H1 (cell line): Measurements from ENCODE around the gene MAPK14. TPM values are rescaled to one million over a fixed set of nuclear protein-coding genes. Genes with fewer than 3 reads are reported as not detected.

ENCODE experiments used
- CTCF ChIA-PET: fragments of 300-600 bp; sonication (Branson Sonifier 250); formaldehyde crosslinking; loops from one replicate; lab custom pipeline; 2021; ENCODE audit not compliant: partially characterized antibody; lab: Charles Lee
- POLR2A ChIA-PET: fragments of 300-600 bp; sonication (Branson Sonifier 250); formaldehyde crosslinking; loops from one replicate; lab custom pipeline; 2021; ENCODE audit warnings: inconsistent platforms; ENCODE audit not compliant: partially characterized antibody; lab: Charles Lee
- DNase-seq, 2 experiments: peaks; one replicate each; pipeline versions ENCODE4 v3.0.0 to v3.0.0-alpha.2; 2010 to 2022; ENCODE audit warnings: low spot score in 2 of 2, low read depth in 1 of 2, mixed read lengths in 1 of 2
- FAIRE-seq: peaks from 2 replicates; lab custom pipeline; 2011; peaks lifted over from hg19 to GRCh38; lab: Jason Lieb, UNC
- H2AFZ ChIP-seq: 2 replicates; pipeline ENCODE4 v1.8.1; 2012; ENCODE audit warnings: low read length, inconsistent platforms
- H2AK5ac ChIP-seq: 2 replicates; pipeline ENCODE4 v1.6.1; 2013; ENCODE audit warnings: low read depth, low read length
- H2BK120ac ChIP-seq: replicated peaks from 2 replicates; pipeline ENCODE3; 2013; ENCODE audit warnings: low read depth, low read length, inconsistent platforms
- H2BK12ac ChIP-seq: 2 replicates; pipeline ENCODE4 v1.6.1; 2013; ENCODE audit warnings: low read depth, low read length
- H2BK15ac ChIP-seq: 2 replicates; pipeline ENCODE4 v1.6.1; 2013; ENCODE audit warnings: low read length
- H2BK20ac ChIP-seq: 2 replicates; pipeline ENCODE4 v1.6.1; 2013; ENCODE audit warnings: low read length
- H2BK5ac ChIP-seq: 2 replicates; pipeline ENCODE4 v1.6.1; 2013; ENCODE audit warnings: low read depth, low read length
- H3K14ac ChIP-seq: 2 replicates; pipeline ENCODE4 v1.6.1; 2013; ENCODE audit warnings: inconsistent platforms; ENCODE audit not compliant: insufficient read length
- H3K18ac ChIP-seq: 2 replicates; pipeline ENCODE4 v1.6.1; 2013; ENCODE audit warnings: low read length; ENCODE audit errors: extremely low read depth
- H3K23ac ChIP-seq: 2 replicates; pipeline ENCODE4 v1.6.1; 2013; ENCODE audit warnings: inconsistent platforms; ENCODE audit not compliant: insufficient read length
- H3K23me2 ChIP-seq: 2 replicates; pipeline ENCODE4 v1.6.1; 2013; ENCODE audit warnings: low read depth, low read length
- H3K27ac ChIP-seq: 2 replicates; pipeline ENCODE4 v1.6.1; 2011; ENCODE audit warnings: low read depth, low read length, inconsistent platforms
- H3K27me3 ChIP-seq, 4 experiments: replicated peaks in 1 of 4; 1 replicate in 1 of 4; 2 replicates in 3 of 4; pipeline versions ENCODE4 v1.6.1 to v1.8.1; 2011 to 2013; ENCODE audit warnings: low read length in 3 of 4, mild to moderate bottlenecking in 3 of 4, inconsistent platforms in 2 of 4, mixed read lengths in 2 of 4, moderate library complexity in 1 of 4; ENCODE audit not compliant: control insufficient read depth in 3 of 4, insufficient read depth in 3 of 4; ENCODE audit errors: extremely low read depth in 1 of 4
- H3K36me3 ChIP-seq, 4 experiments: 2 replicates each; pipeline versions ENCODE4 v1.6.1 to v1.8.1; 2011 to 2013; ENCODE audit warnings: mild to moderate bottlenecking in 4 of 4, low read length in 3 of 4, moderate library complexity in 2 of 4, control low read depth in 1 of 4, inconsistent platforms in 1 of 4; ENCODE audit not compliant: insufficient read depth in 4 of 4, control insufficient read depth in 2 of 4
- H3K4ac ChIP-seq: replicated peaks from 2 replicates; pipeline ENCODE3; 2013; ENCODE audit warnings: low read length, low read depth, mixed read lengths, inconsistent platforms; ENCODE audit not compliant: insufficient read length
- H3K4me1 ChIP-seq, 4 experiments: replicated peaks in 1 of 4; 1 replicate in 1 of 4; 2 replicates in 3 of 4; pipeline versions ENCODE4 v1.6.1 to v1.8.1; 2011 to 2013; ENCODE audit warnings: low read length in 3 of 4, inconsistent platforms in 2 of 4, mixed read lengths in 1 of 4; ENCODE audit not compliant: insufficient read depth in 4 of 4, control insufficient read depth in 3 of 4
- H3K4me2 ChIP-seq, 2 experiments: 2 replicates each; pipeline versions ENCODE4 v1.6.1 to v1.8.1; 2011 to 2013; ENCODE audit warnings: low read depth in 2 of 2, low read length in 2 of 2, control low read depth in 1 of 2, inconsistent platforms in 1 of 2, mild to moderate bottlenecking in 1 of 2; ENCODE audit not compliant: insufficient read depth in 1 of 2
- H3K4me3 ChIP-seq, 4 experiments: fragments of 200-600, 300-600 bp in 1 of 4; sonication (generic), shearing (Covaris generic), sonication (Bioruptor Twin) in 1 of 4; 2 replicates each; pipeline versions ENCODE4 v1.5.1 to v1.8.1; 2011 to 2016; ENCODE audit warnings: low read length in 4 of 4, low read depth in 3 of 4, control low read depth in 2 of 4, inconsistent platforms in 2 of 4, mild to moderate bottlenecking in 2 of 4, mixed read lengths in 1 of 4, moderate library complexity in 1 of 4; ENCODE audit not compliant: insufficient read depth in 2 of 4; ENCODE audit errors: extremely low read depth in 1 of 4
- H3K56ac ChIP-seq: replicated peaks from 2 replicates; pipeline ENCODE3; 2013; ENCODE audit warnings: low read depth, mild to moderate bottlenecking, mixed read lengths, low read length, inconsistent platforms; ENCODE audit not compliant: insufficient read length
- H3K79me1 ChIP-seq: 2 replicates; pipeline ENCODE4 v1.6.1; 2013; ENCODE audit warnings: low read depth, low read length, control low read depth
- H3K79me2 ChIP-seq, 2 experiments: 2 replicates each; pipeline versions ENCODE4 v1.6.1 to v1.8.1; 2012 to 2013; ENCODE audit warnings: low read length in 2 of 2, mild to moderate bottlenecking in 2 of 2, inconsistent platforms in 1 of 2; ENCODE audit not compliant: insufficient read depth in 2 of 2, control insufficient read depth in 1 of 2
- H3K9ac ChIP-seq, 4 experiments: replicated peaks in 1 of 4; 1 replicate in 1 of 4; 2 replicates in 3 of 4; pipeline versions ENCODE4 v1.6.1 to v1.8.1; 2011 to 2013; ENCODE audit warnings: low read depth in 3 of 4, low read length in 3 of 4, control low read depth in 2 of 4, mild to moderate bottlenecking in 2 of 4, moderate library complexity in 2 of 4, inconsistent platforms in 1 of 4; ENCODE audit errors: extremely low read depth in 1 of 4
- H3K9me3 ChIP-seq, 2 experiments: 2 replicates each; pipeline versions ENCODE4 v1.6.1 to v1.8.1; 2012 to 2013; ENCODE audit warnings: mild to moderate bottlenecking in 2 of 2, moderate library complexity in 2 of 2, control low read depth in 1 of 2, inconsistent platforms in 1 of 2, low read depth in 1 of 2, low read length in 1 of 2, mixed read lengths in 1 of 2; ENCODE audit not compliant: insufficient read depth in 2 of 2
- H4K20me1 ChIP-seq, 2 experiments: replicated peaks in 1 of 2; 2 replicates each; pipeline versions ENCODE3 to v1.8.1; 2011 to 2013; ENCODE audit warnings: inconsistent platforms in 2 of 2, low read length in 2 of 2, mild to moderate bottlenecking in 1 of 2; ENCODE audit not compliant: insufficient read depth in 2 of 2, control insufficient read depth in 1 of 2
- H4K5ac ChIP-seq: 2 replicates; pipeline ENCODE4 v1.6.1; 2013; ENCODE audit warnings: low read length, low read depth, mixed read lengths, inconsistent platforms; ENCODE audit not compliant: insufficient read length
- H4K8ac ChIP-seq: 2 replicates; pipeline ENCODE4 v1.8.0; 2013; ENCODE audit warnings: mild to moderate bottlenecking, moderate library complexity, low read length, inconsistent platforms; ENCODE audit not compliant: insufficient read depth; ENCODE audit errors: extremely low read depth
- H4K91ac ChIP-seq: replicated peaks from 2 replicates; pipeline ENCODE3; 2013; ENCODE audit warnings: low read length, mixed read lengths, inconsistent platforms; ENCODE audit not compliant: insufficient read length
- ASH2L ChIP-seq: fragments of 200-600, 300-600 bp; sonication (generic); IDR thresholded peaks from one replicate; pipeline ENCODE4 v1.7.1; 2017; ENCODE audit warnings: low read length
- CHD2 ChIP-seq: IDR thresholded peaks from 2 replicates; pipeline ENCODE4 v1.6.1; 2012; ENCODE audit warnings: low read length, improper control_type of control experiment
- WGBS, 2 experiments: shearing (Covaris generic) in 1 of 2; methylation state at CpG; one replicate each; pipeline versions ENCODE4 v1.1.6 to v1.1.7; 2013 to 2015; ENCODE audit warnings: low lambda C conversion rate in 2 of 2, mixed read lengths in 2 of 2, inconsistent platforms in 1 of 2, low coverage in 1 of 2, missing lambda C conversion rate in 1 of 2; ENCODE audit not compliant: insufficient replicate concordance in 2 of 2, insufficient coverage in 1 of 2, insufficient read length in 1 of 2; ENCODE audit errors: extremely low coverage in 1 of 2, missing lambda C conversion rate in 1 of 2; 5-methylcytosine and 5-hydroxymethylcytosine counted together
- polyA plus RNA-seq, 7 experiments: library from polyadenylated mRNA; depleted of rRNA in 3 of 7; stranded (reverse) in 5 of 7; unstranded in 2 of 7; fragments of >200 nt in 5 of 7; fragments of 200-250 nt in 2 of 7; gene quantifications; 1 replicate in 5 of 7; 2 replicates in 1 of 7; 4 replicates in 1 of 7; pipeline versions ENCODE4 v1.2.1 to v1.2.3, GENCODE V29; 2011 to 2013; ENCODE audit warnings: missing spikeins in 2 of 7, mixed read lengths in 2 of 7
- total RNA-seq: library from RNA; stranded (reverse); fragmentation: NEBNext Ultra II Directional; extraction: Animal tissue kit (Norgen Biotek cat#: 25700); gene quantifications from 2 replicates; pipeline ENCODE4 v1.2.1, GENCODE V29; 2021
- TF ChIP-seq, protein P1 (sequence below): IDR thresholded peaks from 2 replicates; pipeline ENCODE4 v1.6.1; 2012; ENCODE audit warnings: low read length, inconsistent platforms

The MAPK14 gene
- total and polyA plus RNA-seq, 2 of the 8 experiments (the other 6 are each of a cell fraction or from before 2014, with no cell fraction given), result 18.1 to 39.3 TPM

DNA sequence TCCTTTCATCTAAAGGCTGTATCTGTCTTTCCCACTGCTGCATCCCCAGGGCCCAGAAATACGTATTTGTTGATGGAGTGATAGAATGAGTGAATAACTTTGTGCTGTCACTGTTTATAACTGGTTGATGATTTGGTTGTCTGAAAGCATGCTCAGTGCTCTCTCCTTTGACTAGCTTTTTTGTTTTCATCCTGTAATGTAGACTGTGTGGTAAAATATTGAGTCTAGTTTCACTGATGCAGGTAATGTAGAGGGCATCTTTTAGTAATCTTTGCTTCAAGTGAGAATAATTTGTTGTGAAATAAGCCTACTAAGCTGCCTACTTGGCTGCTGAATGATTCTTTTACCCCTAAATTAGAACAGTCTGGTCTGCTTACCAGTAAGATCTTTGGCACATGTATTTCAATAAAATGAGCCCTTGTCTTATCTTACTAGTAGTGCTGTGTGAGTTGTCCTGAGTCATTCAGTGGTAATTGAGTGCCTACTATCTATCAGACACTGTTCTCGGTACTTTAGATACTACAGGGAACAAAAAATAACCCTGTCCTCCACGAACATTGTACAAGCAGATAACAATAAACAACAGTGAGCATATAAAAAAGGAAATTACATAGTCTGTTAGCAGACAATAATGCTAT lies 39.9 kb downstream of the MAPK14 start:
- no peak overlapping the region for H4K5ac ChIP-seq
- H3K79me1 ChIP-seq, result no peaks in the 10 kb centered on the region; the same call in 1 of the 2 replicates
- peaks cover 0 to 4% of the 10 kb centered on the region in 2 experiments for H4K20me1 ChIP-seq
- ChIA-PET POLR2A (interaction anchor here (1.0 kb wide), 1 partner anchor 207 kb away, joined by 3 read pairs; no protein-coding TSS in a partner anchor), CTCF (interaction anchor here (1.0 to 1.4 kb wide), 2 partner anchors 28 to 91 kb away, joined by 6 to 7 read pairs; no protein-coding TSS in a partner anchor)
- peaks cover 0 to 23% of the 10 kb centered on the region in 2 experiments; a peak in 2 of 4 replicates for H3K79me2 ChIP-seq
- no peak overlapping the region for H3K9ac ChIP-seq
- H3K4me3 ChIP-seq, result no peak overlapping the region
- no peak for TF ChIP-seq ASH2L
- TF ChIP-seq, protein P1, sequence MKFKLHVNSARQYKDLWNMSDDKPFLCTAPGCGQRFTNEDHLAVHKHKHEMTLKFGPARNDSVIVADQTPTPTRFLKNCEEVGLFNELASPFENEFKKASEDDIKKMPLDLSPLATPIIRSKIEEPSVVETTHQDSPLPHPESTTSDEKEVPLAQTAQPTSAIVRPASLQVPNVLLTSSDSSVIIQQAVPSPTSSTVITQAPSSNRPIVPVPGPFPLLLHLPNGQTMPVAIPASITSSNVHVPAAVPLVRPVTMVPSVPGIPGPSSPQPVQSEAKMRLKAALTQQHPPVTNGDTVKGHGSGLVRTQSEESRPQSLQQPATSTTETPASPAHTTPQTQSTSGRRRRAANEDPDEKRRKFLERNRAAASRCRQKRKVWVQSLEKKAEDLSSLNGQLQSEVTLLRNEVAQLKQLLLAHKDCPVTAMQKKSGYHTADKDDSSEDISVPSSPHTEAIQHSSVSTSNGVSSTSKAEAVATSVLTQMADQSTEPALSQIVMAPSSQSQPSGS, result no peak
- TF ChIP-seq CHD2, result no peak
- no peaks in the 10 kb centered on the region for H3K9me3 ChIP-seq
- H4K8ac ChIP-seq, result no peak overlapping the region
- no peak overlapping the region for H3K18ac ChIP-seq
- DNase-seq, result no peak
- H3K14ac ChIP-seq, result no peak overlapping the region
- no peak overlapping the region for H3K23ac ChIP-seq
- no peak for FAIRE-seq
- no peak overlapping the region for H2AK5ac ChIP-seq
- H2AFZ ChIP-seq, result no peak overlapping the region
- H3K27me3 ChIP-seq, result no peaks in the 10 kb centered on the region
- H3K4me2 ChIP-seq, result no peak overlapping the region
- H2BK20ac ChIP-seq, result no peak overlapping the region
- no peaks in the 10 kb centered on the region for H3K36me3 ChIP-seq
- no peak overlapping the region for H2BK5ac ChIP-seq
- H2BK120ac ChIP-seq, result no peak overlapping the region
- no peak overlapping the region for H3K4ac ChIP-seq
- no peak overlapping the region for H2BK12ac ChIP-seq
- no peak overlapping the region for H3K27ac ChIP-seq
- H3K4me1 ChIP-seq, result no peaks in the 10 kb centered on the region
- H4K91ac ChIP-seq, result no peak overlapping the region
- peaks cover 4% of the 10 kb centered on the region; the same call in 1 of the 2 replicates for H3K23me2 ChIP-seq
- H2BK15ac ChIP-seq, result no peak overlapping the region
- WGBS, 2 experiments, result 93% methylated on average over 3 of the region's 3 CpGs; no CpG with 5 or more reads in 1 of the 2 experiments
- H3K56ac ChIP-seq, result no peak overlapping the region
